NCI-H345 treated with DMSO at 0.1 percent for 48 hours (cell line): Measurements from ENCODE around the gene IVNS1ABP.
"Not testable (repeated sequence)": the region's sequence is repeated elsewhere in the genome, so short reads cannot be mapped to it uniquely, and the experiment has no call there.

Experiments
- DNase-seq: peaks from one replicate; lab custom pipeline; 2025; ENCODE audit not compliant: unreplicated experiment; lab: John Stamatoyannopoulos, UW

IVNS1ABP gene

DNA sequence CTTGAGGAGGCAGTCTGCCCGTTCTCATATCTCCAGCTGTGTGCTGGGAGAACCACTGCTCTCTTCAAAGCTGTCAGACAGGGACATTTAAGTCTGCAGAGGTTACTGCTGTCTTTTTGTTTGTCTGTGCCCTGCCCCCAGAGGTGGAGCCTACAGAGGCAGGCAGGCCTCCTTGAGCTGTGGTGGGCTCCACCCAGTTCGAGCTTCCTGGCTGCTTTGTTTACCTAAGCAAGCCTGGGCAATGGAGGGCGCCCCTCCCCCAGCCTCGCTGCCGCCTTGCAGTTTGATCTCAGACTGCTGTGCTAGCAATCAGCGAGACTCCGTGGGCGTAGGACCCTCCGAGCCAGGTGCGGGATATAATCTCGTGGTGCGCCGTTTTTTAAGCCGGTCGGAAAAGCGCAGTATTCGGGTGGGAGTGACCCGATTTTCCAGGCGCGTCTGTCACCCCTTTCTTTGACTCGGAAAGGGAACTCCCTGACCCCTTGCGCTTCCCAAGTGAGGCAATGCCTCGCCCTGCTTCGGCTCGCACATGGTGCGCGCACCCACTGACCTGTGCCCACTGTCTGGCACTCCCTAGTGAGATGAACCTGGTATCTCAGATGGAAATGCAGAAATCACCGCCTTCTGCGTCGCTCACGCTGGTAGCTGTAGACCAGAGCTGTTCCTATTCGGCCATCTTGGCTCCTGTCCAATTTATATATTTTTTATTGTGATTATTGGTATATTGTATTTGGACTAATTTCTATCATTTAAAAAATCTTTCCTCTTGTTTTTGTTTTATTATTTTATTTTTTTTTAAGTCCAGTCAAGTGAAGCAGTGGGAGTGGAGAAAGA, 59.7 kb downstream of the IVNS1ABP start:
- peak; percentile 15 for DNase-seq

DNA sequence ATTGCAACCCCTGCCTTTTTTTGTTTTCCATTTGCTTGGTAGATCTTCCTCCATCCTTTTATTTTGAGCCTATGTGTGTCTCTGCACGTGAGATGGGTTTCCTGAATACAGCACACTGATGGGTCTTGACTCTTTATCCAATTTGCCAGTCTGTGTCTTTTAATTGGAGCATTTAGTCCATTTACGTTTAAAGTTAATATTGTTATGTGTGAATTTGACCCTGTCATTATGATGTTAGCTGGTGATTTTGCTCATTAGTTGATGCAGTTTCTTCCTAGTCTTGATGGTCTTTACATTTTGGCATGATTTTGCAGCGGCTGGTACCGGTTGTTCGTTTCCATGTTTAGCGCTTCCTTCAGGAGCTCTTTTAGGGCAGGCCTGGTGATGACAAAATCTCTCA, 61.4 kb downstream of the IVNS1ABP start:
- not testable (repeated sequence) for DNase-seq

DNA sequence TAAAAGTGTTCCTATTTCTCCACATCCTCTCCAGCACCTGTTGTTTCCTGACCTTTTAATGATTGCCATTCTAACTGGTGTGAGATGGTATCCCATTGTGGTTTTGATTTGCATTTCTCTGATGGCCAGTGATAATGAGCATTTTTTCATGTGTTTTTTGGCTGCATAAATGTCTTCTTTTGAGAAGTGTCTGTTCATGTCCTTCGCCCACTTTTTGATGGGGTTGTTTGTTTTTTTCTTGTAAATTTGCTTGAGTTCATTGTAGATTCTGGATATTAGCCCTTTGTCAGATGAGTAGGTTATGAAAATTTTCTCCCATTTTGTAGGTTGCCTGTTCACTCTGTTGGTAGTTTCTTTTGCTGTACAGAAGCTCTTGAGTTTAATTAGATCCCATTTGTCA, 64.6 kb downstream of the IVNS1ABP start:
- not testable (repeated sequence) for DNase-seq

DNA sequence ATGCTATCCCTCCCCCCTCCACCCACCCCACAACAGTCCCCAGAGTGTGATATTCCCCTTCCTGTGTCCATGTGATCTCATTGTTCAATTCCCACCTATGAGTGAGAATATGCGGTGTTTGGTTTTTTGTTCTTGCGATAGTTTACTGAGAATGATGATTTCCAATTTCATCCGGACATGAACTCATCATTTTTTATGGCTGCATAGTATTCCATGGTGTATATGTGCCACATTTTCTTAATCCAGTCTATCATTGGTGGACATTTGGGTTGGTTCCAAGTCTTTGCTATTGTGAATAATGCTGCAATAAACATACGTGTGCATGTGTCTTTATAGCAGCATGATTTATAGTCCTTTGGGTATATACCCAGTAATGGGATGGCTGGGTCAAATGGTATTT, 65.1 kb downstream of the IVNS1ABP start:
- not testable (repeated sequence) for DNase-seq

DNA sequence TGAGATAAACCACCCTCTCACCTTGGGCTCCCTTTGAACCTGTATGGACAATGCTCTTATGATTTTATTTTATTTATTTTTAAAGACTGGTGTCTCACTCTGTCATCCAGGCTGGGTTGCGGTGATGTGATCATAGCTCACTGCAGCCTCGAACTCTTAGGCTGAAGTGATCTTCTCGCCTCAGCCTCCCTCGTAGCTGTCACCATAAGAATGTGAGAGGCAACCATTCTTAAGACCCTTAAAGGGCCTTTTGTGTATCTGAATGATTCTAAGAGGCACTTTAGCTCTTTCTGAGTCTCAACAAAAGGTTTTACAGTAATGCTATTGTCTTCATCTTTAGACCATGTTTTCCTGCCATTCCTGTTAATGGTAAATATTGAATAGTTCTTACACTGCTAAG, 67.0 kb downstream of the IVNS1ABP start:
- DNase-seq = no peak

DNA sequence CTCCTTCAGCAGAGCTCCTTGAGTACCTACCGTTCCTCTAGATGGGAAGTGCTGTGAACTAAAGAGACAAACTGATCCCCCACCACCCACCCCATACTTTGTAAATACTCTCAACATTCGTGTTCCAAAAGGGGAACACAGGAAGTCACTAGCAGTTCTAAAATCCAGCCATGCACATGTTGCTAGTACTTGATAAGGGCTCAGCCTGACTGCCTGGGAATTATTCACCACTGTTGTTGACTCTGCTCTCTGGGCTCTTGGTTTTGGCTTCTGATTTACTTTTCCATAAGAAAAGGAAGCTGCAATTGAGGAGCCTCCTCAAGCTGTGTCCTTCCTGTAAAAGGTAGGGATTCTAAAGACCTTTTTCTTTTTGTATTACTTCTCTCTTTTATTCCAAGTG, 67.5 kb downstream of the IVNS1ABP start:
- no peak for DNase-seq
